Fibroblast of skin of right quadriceps (primary cell): ENCODE measurements around the gene PTPRC.

Source experiments
- DNase-seq: peaks from one replicate; pipeline ENCODE4 v3.0.0-alpha.2; 2013

Gene PTPRC

DNA sequence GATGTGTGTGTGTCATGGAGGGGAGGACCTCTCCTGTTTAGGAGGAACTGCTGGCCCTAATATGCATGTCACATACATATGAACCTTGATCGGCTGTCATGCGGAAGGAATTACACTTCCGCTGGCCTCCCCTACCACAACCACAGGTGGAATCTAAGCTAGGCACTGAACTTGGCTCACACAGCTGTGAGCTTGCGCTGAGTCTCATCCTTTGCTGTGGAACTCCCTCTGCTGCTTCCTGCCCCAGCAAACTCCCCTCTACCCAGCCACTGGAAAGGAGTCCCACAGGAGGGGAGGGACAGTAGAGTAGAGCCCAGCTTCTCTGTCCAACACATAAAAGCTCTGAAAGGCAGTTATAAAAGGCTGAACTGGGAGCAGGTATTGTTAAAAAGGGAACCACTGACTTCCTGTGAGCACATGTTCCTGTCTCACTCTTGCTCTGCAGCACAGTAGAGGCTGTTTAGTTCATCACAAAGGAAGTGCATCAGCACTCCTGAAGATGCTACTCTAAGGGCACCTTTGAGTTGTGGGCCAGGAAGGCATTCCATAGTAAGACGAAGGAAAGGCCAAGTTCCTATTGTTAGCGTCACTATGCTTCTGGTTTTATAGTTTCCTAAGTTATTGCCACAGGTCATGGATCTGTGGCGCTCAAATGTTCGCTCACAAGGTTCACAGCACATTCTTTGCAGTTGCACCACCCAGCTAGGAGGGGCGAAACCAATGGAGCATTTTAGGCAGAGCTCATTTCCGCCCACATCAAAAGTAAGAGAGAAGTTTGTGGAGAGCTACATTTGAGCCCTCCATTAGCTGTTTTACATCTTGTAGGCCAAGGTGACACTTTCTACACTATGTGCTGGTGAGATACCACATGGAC is 17.7 kb upstream of the PTPRC start:
- no peak for DNase-seq

DNA sequence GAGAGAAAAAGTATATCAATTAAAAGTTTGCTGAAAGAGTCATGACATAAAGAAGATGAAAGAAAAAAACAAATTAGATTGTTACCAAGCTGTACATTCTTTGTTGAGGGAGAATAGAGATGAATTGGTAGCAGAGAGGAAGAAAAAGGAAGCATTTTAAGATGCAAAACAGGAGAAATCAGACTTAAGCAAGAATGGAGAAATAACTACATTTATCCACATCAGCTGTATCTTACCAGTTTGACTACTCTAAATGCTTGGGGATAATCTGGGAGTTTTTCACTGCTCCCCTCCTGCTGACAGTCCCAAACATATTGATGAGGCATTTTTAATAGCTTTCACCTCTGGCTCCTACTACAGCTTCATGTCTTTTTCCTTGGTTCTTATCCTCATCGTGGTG is 16.8 kb upstream of the PTPRC start:
- DNase-seq = no peak

DNA sequence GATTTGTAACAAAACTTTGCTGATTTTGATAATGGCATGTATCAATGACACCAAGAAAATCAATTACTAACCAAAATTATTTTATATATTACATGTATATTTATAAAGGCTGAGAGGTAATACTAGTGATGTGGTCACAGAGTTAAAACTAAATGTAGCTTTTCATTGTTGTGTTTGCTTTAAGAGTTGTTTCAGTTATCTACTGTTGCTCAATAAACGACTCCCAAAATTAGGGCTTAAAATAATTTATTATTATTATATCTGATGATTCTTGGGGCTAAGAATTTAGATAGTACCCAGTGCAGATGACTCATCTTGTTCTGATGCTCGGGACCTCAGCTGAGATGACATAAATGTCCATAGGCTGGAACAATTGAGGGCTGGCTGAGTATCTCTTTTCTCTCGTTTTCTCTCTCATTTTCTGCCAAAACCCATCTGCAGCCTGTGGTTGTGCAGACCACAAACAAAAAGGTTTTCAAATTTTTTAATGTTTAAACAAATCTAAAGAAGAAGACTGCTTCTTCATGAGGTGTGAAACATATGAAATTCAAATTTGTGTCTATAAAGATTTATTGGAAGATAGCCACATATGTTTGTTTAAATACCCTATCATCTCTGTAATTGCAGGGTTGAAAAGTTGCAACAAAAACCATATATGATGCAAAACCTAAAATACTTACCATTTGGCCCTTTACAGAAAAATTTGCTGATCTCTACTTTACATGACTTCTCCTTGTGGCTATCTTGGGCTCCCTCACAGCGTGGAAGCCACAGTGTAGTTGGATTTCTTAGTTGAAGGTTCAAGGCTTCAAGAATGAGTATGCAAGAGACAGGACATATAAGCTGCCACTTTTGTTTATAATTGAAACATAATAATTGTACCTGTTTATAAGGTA is 14.8 kb upstream of the PTPRC start:
- DNase-seq = peak; percentile 91

DNA sequence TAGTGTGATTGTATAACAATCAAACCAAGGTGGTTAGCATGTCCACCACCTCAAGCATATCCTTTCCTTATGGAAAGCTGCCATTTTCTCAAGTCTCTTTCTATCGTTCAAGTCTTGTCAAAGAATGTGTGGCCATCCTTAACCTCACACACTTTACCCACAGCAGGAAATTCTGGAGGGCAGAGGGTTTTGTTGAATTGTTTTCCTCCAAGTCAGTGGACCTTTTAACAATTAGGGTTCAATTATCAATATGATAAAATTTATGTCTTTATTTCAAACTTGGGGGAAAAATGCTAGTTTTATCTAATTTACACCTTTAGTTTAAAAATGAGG is 14.2 kb upstream of the PTPRC start:
- no peak for DNase-seq

DNA sequence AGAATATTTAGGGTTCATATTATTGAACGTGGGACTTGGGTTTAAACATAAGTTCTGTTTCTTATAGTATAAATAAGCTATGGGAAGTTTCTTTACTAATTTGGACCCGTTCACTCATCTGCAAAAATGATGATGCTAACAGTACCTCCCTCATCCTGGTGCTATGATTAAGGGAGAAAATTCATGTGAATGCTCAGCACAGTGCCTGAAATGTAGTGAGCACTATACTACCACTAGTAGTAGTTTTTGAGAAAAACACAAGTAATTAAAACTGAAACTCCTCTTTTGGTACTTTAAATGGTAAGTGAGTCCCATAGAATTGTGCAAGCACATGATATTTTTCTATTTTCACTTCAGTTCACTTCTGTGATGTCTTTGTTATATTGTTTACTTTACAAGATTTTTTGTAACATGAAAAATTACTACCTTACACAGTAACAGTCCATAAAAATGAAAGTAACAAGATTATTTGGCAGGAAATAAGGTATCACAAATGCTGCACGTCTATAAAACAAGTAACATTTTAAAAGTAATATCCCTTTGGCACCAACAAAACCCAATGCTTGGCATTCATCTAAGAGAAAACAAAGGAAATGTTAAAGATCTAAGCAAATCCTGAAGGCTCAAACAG is 11.3 kb upstream of the PTPRC start:
- no peak for DNase-seq

DNA sequence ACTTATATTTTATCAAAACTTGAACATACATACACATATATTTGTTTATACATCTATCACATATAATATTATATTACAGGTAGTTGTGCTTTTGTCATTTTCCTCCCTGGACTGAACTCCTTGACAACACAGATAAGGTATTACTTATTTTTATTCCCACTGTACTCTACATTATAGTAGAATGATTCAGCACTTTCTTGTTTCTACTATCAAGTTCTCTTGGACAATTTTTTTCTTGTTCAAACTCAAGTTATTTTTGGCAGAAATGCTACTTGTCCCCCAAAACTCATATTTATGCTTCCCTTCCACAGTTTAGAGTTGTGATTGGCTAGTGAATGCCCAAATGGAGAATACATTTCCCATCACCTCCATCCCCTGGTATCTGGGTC is 10.8 kb upstream of the PTPRC start:
- DNase-seq = no peak

DNA sequence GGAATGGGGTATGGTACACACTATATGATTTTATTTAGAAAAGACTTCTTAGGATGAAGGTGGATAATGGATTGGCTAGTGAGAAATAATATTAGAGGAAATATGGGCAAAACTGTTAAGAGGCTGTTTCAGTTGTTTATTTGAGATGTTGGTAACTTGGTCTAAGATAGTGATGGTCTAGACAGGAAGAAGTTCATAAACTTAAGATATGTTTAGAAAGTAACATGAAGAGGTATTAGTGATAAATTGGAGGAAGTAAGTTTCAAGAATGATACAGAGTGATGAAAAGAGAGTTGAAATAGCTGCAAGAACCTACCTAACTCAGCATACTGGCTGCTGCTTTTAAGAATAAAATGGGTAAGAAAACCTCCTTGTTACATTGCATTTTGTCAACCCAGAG is 9.2 kb upstream of the PTPRC start:
- no peak for DNase-seq

DNA sequence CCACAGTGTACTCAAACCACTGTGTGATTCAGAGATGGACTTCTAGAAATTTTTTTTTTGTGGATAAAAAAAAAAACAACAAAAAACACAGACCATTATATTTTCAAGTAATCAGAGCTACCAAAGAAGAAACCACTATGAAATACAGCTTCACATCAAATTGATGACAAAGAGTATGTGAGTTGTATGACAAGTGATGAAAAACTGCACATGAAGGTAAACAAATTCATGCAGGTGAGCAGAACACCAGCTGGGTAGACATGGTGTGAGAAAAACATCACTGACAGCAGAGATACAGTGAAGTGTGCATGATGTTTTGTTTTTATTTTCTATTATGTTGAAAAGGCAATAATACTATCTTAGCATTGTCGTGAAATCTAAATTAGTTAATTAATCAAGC is 8.0 kb upstream of the PTPRC start:
- DNase-seq = no peak

DNA sequence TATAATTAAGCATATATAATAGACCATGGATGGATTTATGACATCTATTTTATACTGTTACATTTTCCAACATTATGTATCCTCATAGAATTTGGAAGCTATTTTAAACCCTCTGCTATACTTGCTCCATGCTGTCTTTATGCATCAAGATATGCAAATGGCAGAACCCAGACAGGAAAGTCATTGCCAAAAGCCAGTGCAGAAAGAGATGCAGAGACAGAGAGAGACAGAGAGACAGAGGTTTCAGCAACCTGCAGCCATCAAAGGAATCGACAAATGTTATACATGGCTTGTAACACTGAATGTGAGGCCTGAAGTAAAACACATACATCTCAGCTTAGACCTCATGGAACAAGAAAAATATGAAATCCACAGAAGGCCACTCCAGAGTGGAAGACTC is 7.5 kb upstream of the PTPRC start:
- no peak for DNase-seq

DNA sequence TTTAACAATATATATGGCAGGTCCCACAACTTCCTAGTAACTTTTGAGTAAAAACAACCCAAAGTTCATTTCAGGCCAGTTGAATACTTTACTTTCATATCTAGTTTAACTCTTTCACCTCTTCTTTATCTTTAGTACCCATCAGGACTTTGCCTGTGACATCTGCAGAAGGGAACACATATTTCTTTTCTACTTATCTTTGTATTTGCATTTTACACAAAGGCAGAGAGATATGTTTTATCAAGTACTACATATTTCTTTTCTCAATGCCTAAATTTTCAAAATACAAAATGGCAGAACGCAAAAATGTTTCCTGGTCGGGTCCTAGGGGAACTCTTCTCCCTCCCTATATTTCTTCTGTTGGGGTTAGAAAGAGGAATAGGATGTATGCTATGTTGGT is 6.8 kb upstream of the PTPRC start:
- no peak for DNase-seq

DNA sequence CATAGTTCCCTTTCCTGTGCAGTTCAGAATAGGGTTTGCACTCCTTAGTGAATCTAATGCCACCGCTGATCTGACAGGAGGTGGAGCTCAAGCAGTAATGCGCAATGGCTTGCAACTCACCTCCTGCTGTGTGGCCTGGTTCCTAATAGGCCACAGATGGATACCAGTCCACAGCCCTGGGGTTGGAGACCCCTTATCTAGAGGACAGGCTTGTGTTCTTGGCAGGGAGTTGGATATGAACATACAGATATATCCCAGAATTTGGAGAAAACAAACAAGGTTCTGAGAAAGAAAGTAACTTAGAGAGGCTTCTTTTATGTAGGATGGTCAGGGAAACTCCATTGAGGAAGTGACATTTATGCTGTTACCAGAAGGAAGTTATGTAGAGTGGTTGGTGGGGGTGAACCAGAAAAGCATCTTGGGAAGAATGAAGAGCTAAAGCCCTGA is 5.1 kb upstream of the PTPRC start:
- DNase-seq = no peak

DNA sequence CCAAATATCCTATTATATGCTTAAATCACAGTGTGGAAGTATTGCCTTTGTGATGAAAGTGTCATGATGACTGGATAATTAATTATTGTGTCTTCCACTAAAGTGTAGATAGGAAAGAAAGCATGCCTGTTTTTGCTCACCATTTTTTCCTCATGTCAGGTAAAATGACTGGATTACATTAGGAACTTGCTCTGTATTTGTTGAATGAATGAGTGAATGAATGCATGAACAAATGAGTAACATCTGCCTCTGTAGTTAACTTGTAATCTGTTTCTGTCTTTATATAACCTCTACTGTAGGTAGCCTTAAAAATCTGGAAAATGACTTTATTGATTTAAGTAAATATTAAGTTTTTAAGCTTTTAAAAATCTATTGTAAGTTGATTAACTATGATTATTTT is 2.9 kb upstream of the PTPRC start:
- DNase-seq = no peak

DNA sequence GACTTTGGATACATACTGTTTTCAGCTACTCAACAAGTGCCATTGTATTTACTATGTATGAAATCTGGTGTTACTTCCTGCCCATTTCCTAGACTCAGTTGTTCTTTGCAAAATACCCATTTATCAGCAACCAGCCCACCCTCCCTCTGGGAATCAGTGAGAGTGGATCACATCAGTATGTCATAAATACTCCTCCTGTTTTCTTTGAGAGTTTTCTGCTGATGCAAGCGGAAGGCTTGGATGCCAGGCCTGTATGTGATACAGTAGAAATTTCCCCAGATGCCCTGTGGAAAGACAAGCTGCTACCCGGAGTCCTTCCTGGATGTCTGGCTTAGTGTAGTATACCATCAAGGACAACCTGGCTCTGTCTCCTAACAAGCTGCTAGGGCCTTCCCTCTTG is 2.4 kb upstream of the PTPRC start:
- DNase-seq = no peak

DNA sequence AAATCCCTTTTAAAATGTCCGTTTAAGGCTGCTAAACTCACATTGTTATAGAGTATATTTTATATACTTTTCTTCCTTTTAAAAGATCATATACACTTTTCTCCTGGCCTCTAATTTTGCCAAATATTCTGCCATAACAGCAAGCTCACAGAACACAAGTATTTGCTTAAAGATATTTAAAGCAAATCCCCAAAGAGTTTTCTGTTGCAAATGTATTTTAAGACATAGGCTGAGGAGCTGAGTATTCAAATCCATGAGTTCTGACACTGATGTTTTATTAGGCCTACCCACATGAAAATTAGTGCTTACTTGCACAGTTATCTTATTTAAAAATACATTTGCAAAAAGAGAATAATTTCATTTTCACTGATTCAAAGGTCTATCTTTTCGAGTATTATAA is 1.7 kb upstream of the PTPRC start:
- DNase-seq = no peak

DNA sequence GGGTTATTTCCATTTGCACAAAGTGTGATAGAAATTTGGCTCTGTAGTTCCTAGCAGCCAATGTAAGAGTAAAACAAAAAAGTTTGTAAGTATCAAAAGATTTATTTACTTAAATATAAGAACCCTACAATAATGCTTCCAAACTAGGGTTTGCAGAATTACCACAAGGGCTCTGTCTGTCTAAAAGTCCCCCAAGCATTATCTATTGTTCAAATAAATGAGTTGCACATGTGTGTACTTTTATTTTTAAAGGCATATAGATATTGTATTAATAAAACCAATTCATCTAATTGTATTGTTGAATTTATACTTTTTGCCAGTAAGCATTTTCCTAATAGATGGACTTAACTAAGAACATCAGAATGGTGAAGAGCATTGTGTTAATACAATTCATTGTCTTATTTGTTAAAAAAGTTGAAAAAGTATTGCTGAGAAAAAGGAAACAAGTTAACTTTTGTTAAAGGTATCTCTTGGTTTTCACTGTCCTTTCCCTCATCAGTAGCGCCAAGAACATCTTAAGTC is 863 bp upstream of the PTPRC start:
- no peak for DNase-seq

DNA sequence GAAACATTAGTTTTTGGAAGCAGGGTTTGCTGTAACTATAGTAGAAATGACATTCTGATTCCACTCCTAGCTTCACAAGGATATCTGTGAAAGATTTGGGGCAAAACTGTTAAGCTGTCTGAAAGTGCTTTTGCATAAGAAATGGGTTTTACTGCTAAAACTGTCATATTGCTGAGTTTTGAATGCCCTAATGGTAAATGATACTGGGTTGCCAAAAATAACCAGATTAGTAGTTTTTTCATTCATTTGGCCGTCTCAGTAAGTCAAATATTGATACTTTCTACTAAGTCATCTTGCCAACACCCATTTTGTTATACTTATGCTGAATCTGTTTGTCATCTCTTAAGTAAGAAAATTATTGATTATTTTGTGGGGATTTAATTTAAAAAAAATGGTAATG is 399 bp upstream of the PTPRC start:
- no peak for DNase-seq

DNA sequence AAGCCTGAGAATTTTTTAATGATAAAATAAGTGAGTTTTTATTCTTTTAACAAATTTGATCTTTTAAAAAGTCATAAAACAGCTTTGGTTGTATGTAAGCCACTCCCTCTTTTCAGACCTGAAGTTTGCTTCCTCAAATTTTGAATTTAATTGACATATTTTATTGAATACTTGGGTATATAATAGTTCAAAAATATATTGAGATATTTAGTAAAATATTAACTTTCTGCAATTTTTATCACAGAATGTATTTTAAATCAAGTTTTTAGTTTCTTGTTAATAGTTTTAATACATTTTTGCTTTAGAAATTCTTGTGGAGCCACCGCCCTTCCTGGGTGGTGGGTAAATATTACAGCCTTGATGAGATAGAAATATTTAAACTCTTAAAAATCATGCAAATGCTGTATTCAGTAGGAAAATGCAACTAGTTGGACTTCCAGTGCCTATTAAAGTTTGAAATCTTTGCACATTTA is 867 bp downstream of the PTPRC start:
- DNase-seq = no peak

DNA sequence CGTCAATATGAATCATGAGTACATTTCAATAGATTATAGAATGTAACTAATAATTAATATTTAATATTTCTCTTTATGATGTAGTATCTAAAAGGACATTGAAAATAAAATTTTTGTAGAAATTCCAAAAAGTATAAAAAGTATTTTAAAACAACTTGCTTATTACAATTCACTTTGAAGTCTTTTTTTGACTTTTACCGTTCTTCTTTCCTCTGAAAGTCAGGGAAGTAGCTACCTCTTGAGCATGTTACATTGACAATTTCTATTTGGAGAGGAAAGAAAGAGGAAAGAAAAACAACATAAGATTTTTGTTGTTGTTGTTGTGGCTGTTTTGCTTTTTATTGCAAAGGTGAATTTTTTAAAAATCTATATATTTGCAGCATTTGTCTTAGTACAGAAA is 1.3 kb downstream of the PTPRC start:
- DNase-seq = no peak

DNA sequence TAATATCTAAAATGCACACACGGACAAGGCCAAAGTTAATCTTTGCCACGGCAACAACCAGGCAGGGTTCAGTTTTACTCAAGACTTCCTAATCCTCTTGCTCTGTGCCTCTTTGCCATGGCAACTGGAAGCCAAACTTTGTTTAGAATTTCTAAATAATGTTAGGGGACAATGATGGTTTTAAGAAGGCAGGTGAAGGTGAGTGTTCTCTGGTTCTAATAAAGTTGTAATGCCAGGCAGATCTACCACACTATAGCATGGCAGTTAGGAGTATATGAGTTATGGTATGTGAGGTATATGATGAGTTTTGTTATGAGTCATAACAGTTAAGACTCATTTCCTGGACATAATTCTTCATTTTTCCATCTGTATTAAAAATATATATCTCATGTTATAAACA is 2.7 kb downstream of the PTPRC start:
- peak; percentile 51 for DNase-seq

DNA sequence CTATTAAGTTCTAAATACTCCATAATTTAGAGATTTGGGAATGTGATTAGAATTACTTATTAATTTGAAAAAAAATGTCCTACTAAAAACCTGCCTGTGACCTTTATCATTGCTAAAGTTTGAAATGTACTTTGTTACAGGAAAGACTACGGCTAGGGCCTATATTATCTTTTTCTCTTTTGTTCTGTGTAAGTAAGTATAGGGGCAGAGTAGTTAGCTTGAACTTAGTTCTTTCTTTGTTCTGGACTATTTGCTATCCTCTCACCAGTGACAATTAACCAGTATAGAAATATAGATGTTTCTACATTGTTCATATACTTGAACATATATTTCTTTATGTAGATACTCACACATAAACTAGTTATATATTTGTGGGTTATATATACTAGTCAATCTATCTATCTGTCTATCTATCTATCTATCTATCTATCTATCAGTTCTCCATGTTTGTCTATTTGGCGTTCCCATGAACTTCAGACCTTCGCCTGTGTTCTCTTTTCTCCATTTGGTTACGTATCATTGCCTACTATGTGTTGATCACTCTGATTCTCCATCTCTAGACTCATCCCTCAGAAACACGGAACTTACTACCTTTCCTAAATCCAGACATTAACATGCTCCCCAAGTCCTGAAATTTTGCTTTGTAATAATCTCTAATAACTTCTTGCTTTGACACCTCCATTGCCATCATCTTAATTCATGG is 3.3 kb downstream of the PTPRC start:
- no peak for DNase-seq

DNA sequence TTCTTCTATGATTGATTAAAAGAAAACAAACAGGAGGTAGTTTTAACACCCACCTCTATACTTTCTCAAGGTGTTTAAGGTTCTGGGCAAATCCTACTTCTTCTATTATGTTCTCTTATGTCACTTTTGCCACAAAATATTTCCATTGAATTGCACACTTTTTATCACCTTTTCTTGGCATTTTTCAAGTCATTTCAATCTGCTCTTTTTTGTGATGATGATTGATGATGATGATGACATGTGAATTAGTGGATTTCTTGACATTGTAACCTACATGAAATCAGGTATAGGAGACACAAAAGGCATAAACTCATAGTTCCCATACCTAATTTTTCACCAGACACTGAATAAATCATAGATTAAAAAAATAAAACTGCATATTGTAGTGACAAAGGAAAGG is 4.1 kb downstream of the PTPRC start:
- DNase-seq = no peak

DNA sequence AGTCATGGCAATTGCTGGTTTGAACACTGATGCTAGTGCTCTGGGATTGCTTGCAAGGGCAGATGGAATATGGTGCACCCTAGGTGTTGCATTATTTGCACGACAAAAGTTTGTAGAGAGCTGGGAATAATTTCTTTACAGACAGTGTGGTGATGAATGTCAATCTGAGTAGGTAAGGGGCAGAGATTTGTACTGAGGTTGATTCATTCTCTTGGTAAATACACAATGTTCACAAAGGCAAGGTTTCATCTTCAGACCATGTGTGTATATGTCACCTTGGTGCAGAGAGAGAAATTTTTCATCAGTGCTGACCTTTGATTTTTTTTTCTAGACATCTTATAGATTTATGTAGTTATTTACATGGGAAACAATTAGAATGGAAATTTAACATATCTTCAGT is 5.0 kb downstream of the PTPRC start:
- no peak for DNase-seq

DNA sequence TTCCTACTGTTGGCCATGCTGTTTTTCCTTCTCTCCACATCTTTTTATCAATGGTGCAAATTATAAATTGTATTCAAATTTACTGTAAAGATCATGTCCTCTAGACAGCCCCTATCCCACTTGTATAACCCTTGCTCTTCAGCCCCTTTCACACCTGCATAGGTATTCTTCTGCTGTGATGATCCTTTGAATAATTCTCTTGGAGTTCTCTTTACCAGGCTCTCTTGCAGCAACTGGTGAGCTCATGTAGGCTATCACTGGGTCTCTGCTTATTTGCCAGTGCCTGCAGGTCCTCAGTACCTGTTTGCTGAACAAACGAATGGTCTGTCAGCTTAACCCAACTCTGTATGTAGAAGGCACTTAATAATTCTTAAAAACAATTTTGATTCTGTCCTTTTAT is 8.2 kb downstream of the PTPRC start:
- no peak for DNase-seq
